IMR-90 (cell line): ENCODE measurements around the gene LY6G5C. TPM values are rescaled to one million over a fixed set of nuclear protein-coding genes. Genes with fewer than 3 reads are reported as not detected.

ENCODE experiments used
- ATAC-seq: fragments of 200-7000 bp; cut with Tn5 transposase; 2 replicates; pipeline ENCODE4 v1.9.1; 2020; ENCODE audit warnings: low read depth, mild to moderate bottlenecking, moderate library complexity
- BruUV-seq: library from RNA; stranded (reverse); fragments of 400-500 nt; replicated peaks from 2 replicates; lab custom pipeline; 2021; lab: Mats Ljungman, UMichigan
- CTCF ChIA-PET: fragments of 300-600 bp; formaldehyde crosslinking; extraction: SDS; loops from one replicate; lab custom pipeline; 2021; ENCODE audit warnings: antibody characterized with exemption; lab: Yijun Ruan, JAX
- POLR2A ChIA-PET: fragments of 300-600 bp; sonication (Branson Sonifier 250); formaldehyde crosslinking; loops from one replicate; lab custom pipeline; 2022; ENCODE audit warnings: antibody characterized with exemption; ENCODE audit not compliant: unreplicated experiment; lab: Charles Lee
- DNase-seq: peaks from one replicate; pipeline ENCODE4 v3.0.0; 2013
- H2AFZ ChIP-seq: replicated peaks from 2 replicates; pipeline ENCODE3; 2013; ENCODE audit warnings: low read length, mild to moderate bottlenecking; ENCODE audit not compliant: poor library complexity
- H2AK5ac ChIP-seq: 2 replicates; pipeline ENCODE4 v1.6.1; 2013; ENCODE audit warnings: low read depth, low read length, inconsistent platforms
- H2AK9ac ChIP-seq: replicated peaks from 2 replicates; pipeline ENCODE3; 2013; ENCODE audit warnings: mild to moderate bottlenecking, low read depth, low read length, moderate library complexity; ENCODE audit not compliant: poor library complexity
- H2BK120ac ChIP-seq: 2 replicates; pipeline ENCODE4 v1.6.1; 2013; ENCODE audit warnings: low read depth, low read length, inconsistent platforms
- H2BK15ac ChIP-seq: 3 replicates; pipeline ENCODE4 v1.6.1; 2013; ENCODE audit warnings: low read depth, low read length, inconsistent platforms
- H2BK20ac ChIP-seq: 2 replicates; pipeline ENCODE4 v1.6.1; 2013; ENCODE audit warnings: low read depth, mild to moderate bottlenecking, inconsistent platforms, low read length, moderate library complexity
- H2BK5ac ChIP-seq: 2 replicates; pipeline ENCODE4 v1.6.1; 2013; ENCODE audit warnings: mild to moderate bottlenecking, low read depth, low read length, inconsistent platforms; ENCODE audit not compliant: poor library complexity, severe bottlenecking
- H3K14ac ChIP-seq: replicated peaks from 2 replicates; pipeline ENCODE4 v1.6.1; 2013; ENCODE audit warnings: low read depth, low read length, inconsistent platforms
- H3K18ac ChIP-seq: 2 replicates; pipeline ENCODE4 v1.6.1; 2013; ENCODE audit warnings: low read depth, low read length, control low read depth
- H3K23ac ChIP-seq: 2 replicates; pipeline ENCODE4 v1.6.1; 2013; ENCODE audit warnings: low read depth, low read length, inconsistent platforms
- H3K27ac ChIP-seq: 2 replicates; pipeline ENCODE4 v1.5.1; 2013; ENCODE audit warnings: mild to moderate bottlenecking, control low read depth, low read length; ENCODE audit not compliant: insufficient read depth
- H3K27me3 ChIP-seq: 2 replicates; pipeline ENCODE4 v1.6.1; 2013; ENCODE audit warnings: low read length; ENCODE audit not compliant: control insufficient read depth, insufficient read depth
- H3K36me3 ChIP-seq: 2 replicates; pipeline ENCODE4 v1.6.1; 2013; ENCODE audit warnings: low read length, mixed read lengths; ENCODE audit not compliant: control insufficient read depth, insufficient read depth
- H3K4ac ChIP-seq: 2 replicates; pipeline ENCODE4 v1.6.1; 2013; ENCODE audit warnings: low read depth, low read length, inconsistent platforms
- H3K4me1 ChIP-seq: 2 replicates; pipeline ENCODE4 v1.6.1; 2013; ENCODE audit warnings: low read length, mixed read lengths; ENCODE audit not compliant: control insufficient read depth, insufficient read depth
- H3K4me2 ChIP-seq: 2 replicates; pipeline ENCODE4 v1.6.1; 2013; ENCODE audit warnings: low read depth, mild to moderate bottlenecking, control low read depth, low read length, moderate library complexity
- H3K4me3 ChIP-seq: 2 replicates; pipeline ENCODE4 v1.5.1; 2013; ENCODE audit warnings: low read depth, mild to moderate bottlenecking, control low read depth, low read length, moderate library complexity; ENCODE audit not compliant: insufficient read depth
- H3K56ac ChIP-seq: 2 replicates; pipeline ENCODE4 v1.6.1; 2013; ENCODE audit warnings: low read length, inconsistent platforms; ENCODE audit not compliant: insufficient read depth; ENCODE audit errors: extremely low read depth
- H3K79me1 ChIP-seq, 2 experiments: 2 replicates each; pipeline ENCODE4 v1.6.1; 2013; ENCODE audit warnings: low read length in 2 of 2, inconsistent platforms in 1 of 2, low read depth in 1 of 2
- H3K9ac ChIP-seq: 2 replicates; pipeline ENCODE4 v1.6.1; 2013; ENCODE audit warnings: low read depth, low read length, control low read depth
- H3K9me1 ChIP-seq: 2 replicates; pipeline ENCODE4 v1.6.1; 2013; ENCODE audit warnings: low read length, inconsistent platforms; ENCODE audit not compliant: insufficient read depth
- H3K9me3 ChIP-seq: 2 replicates; pipeline ENCODE4 v1.6.1; 2013; ENCODE audit warnings: low read length; ENCODE audit not compliant: control insufficient read depth, insufficient read depth
- H4K20me1 ChIP-seq: 2 replicates; pipeline ENCODE4 v1.6.1; 2013; ENCODE audit warnings: low read length, inconsistent platforms; ENCODE audit not compliant: insufficient read depth
- H4K5ac ChIP-seq: 2 replicates; pipeline ENCODE4 v1.6.1; 2013; ENCODE audit warnings: mild to moderate bottlenecking, low read depth, low read length, control low read depth
- H4K8ac ChIP-seq, 2 experiments: 2 replicates each; pipeline ENCODE4 v1.6.1; 2013; ENCODE audit warnings: low read depth in 2 of 2, low read length in 2 of 2, control low read depth in 1 of 2, inconsistent platforms in 1 of 2
- H4K91ac ChIP-seq: 2 replicates; pipeline ENCODE4 v1.6.1; 2013; ENCODE audit warnings: low read depth, low read length, inconsistent platforms; ENCODE audit not compliant: insufficient read depth
- BHLHE40 ChIP-seq: fragments of 150-350 bp; IDR thresholded peaks from 2 replicates; pipeline ENCODE4 v1.6.1; 2016; ENCODE audit warnings: mild to moderate bottlenecking, low read depth, low read length
- CEBPB ChIP-seq: IDR thresholded peaks from 2 replicates; pipeline ENCODE4 v1.6.1; 2012; ENCODE audit warnings: low read depth, low read length, improper control_type of control experiment
- CHD1 ChIP-seq: IDR thresholded peaks from 2 replicates; pipeline ENCODE4 v1.6.1; 2012; ENCODE audit warnings: low read depth, low read length, improper control_type of control experiment
- CTCF ChIP-seq: conservative IDR thresholded peaks from 2 replicates; pipeline ENCODE4 v1.5.1; 2012; ENCODE audit warnings: mild to moderate bottlenecking, low read depth, low read length, improper control_type of control experiment
- ELK1 ChIP-seq: fragments of 150-350 bp; IDR thresholded peaks from 2 replicates; pipeline ENCODE4 v1.6.1; 2016; ENCODE audit warnings: low read depth, mild to moderate bottlenecking, low read length, moderate library complexity, borderline replicate concordance
- FOS ChIP-seq: fragments of 150-350 bp; IDR thresholded peaks from 2 replicates; pipeline ENCODE4 v1.6.1; 2016; ENCODE audit warnings: low read depth, low read length
- MAFK ChIP-seq: IDR thresholded peaks from 2 replicates; pipeline ENCODE4 v1.6.1; 2012; ENCODE audit warnings: low read depth, low read length, improper control_type of control experiment
- RAD21 ChIP-seq: IDR thresholded peaks from 2 replicates; pipeline ENCODE4 v1.6.1; 2012; ENCODE audit warnings: low read length, improper control_type of control experiment
- RFX5 ChIP-seq: IDR thresholded peaks from 2 replicates; pipeline ENCODE4 v1.8.0; 2012; ENCODE audit warnings: low read depth, mild to moderate bottlenecking, low read length, moderate library complexity
- WGBS, 2 experiments: methylation state at CpG; one replicate each; pipeline versions ENCODE4 v1.1.5 to v1.1.7; 2013; ENCODE audit warnings: missing lambda C conversion rate in 2 of 2; ENCODE audit not compliant: insufficient read length in 1 of 2; ENCODE audit errors: extremely low coverage in 2 of 2; 5-methylcytosine and 5-hydroxymethylcytosine counted together
- dilution Hi-C: fragments of 300-500 bp; cut with HindIII; formaldehyde crosslinking; loops from one replicate; pipeline ENCODE4 v1.14.3; 2018; ENCODE audit warnings: low sequenced_read_pairs; ENCODE audit not compliant: unreplicated experiment
- in situ Hi-C: fragments of 300-500 bp; cut with MboI; formaldehyde crosslinking; loops from 3 replicates; pipeline ENCODE4 v1.14.3; 2019; ENCODE audit warnings: low sequenced_read_pairs, inconsistent platforms, mixed read lengths
- intact Hi-C: fragments of 100-400 bp; cut with micrococcal nuclease; formaldehyde crosslinking; loops from 2 replicates; pipeline ENCODE4 v1.10.0; 2022
- polyA plus RNA-seq, 3 experiments: library from polyadenylated mRNA; depleted of rRNA; stranded (reverse); fragments of >200 nt; gene quantifications; 2 replicates each; pipeline ENCODE4 v1.2.3, GENCODE V29; 2012; ENCODE audit warnings: low replicate concordance in 1 of 3
- total RNA-seq: library from RNA; depleted of rRNA; stranded (reverse); fragments of >200 nt; gene quantifications from 2 replicates; pipeline ENCODE4 v1.2.3, GENCODE V29; 2012

Gene LY6G5C
- total and polyA plus RNA-seq, 2 of the 4 experiments (the other 2 are of a cell fraction), result 0.18 to 2.0 TPM

- WGBS, 2 experiments, result no CpG with 5 or more reads among the region's 10 CpGs
- Histone ChIP-seq H2AK5ac (no peak overlapping the region), H4K8ac (no peak overlapping the region), H3K18ac (no peak overlapping the region), H3K23ac (no peak overlapping the region), H4K20me1 (no peaks in the 10 kb centered on the region), H3K4ac (no peak overlapping the region), H3K4me3 (no peak overlapping the region), H3K4me2 (no peak overlapping the region), H2BK5ac (no peak overlapping the region), H3K56ac (no peak overlapping the region), H2AK9ac (no peak overlapping the region), H3K4me1 (no peaks in the 10 kb centered on the region), H3K9me1 (no peaks in the 10 kb centered on the region), H2BK15ac (no peak overlapping the region), H3K27me3 (no peaks in the 10 kb centered on the region), H3K14ac (no peak overlapping the region), H4K91ac (no peak overlapping the region), H4K5ac (no peak overlapping the region), H2BK20ac (no peak overlapping the region), H3K36me3 (peaks cover 78% of the 10 kb centered on the region), H3K79me1 (peaks cover 4 to 6% of the 10 kb centered on the region in 2 experiments; a peak in 2 of 4 replicates), H3K9ac (no peak overlapping the region), H2AFZ (no peak overlapping the region), H3K9me3 (no peaks in the 10 kb centered on the region), H3K27ac (no peak overlapping the region), H2BK120ac (no peak overlapping the region)
- DNase-seq, result no peak
- in situ Hi-C loops (no loop called here), intact Hi-C loops (no loop called here), dilution Hi-C loops (no loop called here)
- no TSS peak for BruUV-seq
- no peak for ATAC-seq
- TF ChIP-seq RAD21 (no peak), BHLHE40 (no peak), FOS (no peak), CEBPB (no peak), CTCF (no peak), ELK1 (no peak), MAFK (no peak), CHD1 (no peak), RFX5 (no peak)
- ChIA-PET POLR2A (no interaction called here), CTCF (interaction anchor here (0.8 kb wide), 1 partner anchor 12 kb away, joined by 3 read pairs; no protein-coding TSS in a partner anchor)
These were observed 9.6 kb upstream of the LY6G5C start for GRCh38 chr6:31690231-31691077.
